ENCODE data around the gene SOX15.

SOX15 gene

DNA sequence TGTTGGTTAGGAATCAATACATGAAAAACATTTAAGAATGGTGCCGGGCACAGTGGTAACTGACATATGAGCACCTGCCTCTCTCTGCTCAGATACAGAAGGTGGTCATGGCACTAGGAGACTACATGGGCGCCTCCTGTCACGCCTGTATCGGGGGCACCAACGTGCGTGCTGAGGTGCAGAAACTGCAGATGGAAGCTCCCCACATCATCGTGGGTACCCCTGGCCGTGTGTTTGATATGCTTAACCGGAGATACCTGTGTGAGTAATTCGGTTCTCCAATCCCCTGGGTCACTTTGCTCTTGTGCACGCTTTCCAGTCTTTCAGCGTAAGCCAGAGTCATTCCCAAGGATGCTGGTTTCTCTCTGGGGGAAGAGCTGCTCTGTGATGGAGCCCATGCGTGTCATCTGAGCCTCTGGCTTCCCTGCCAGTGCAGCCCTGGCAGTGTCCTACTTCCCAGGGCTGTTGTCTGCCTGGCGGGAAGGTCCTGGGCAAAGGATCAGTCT lies 13.4 kb downstream of the SOX15 start:
- Histone ChIP-seq H3K36me3 (ENCODE audit: insufficient read depth, low read length) (peaks cover 65% of the 10 kb centered on the region), H3K9ac (ENCODE audit: insufficient read length) (no peak overlapping the region), H3K9me3 (ENCODE audit: low read depth, low read length) (no peaks in the 10 kb centered on the region), H3K27ac (peak overlapping the region; percentile 64; the same call in 1 of the 2 replicates), H3K4me3 (no peak overlapping the region)
- no peak; the same call in 1 of the 2 replicates for TF ChIP-seq POLR2AphosphoS5 (IDR thresholded peaks at IDR 0.05; ENCODE audit: borderline replicate concordance, low read depth, low read length)
- no peak for TF ChIP-seq EZH2 (IDR thresholded peaks at IDR 0.05)
- no peak for TF ChIP-seq FOXP2 (optimal IDR thresholded peaks at IDR 0.05; ENCODE audit: control extremely low read depth, extremely low read length, insufficient read depth)
- DNase-seq (ENCODE audit: low read depth, low spot score), result no peak

DNA sequence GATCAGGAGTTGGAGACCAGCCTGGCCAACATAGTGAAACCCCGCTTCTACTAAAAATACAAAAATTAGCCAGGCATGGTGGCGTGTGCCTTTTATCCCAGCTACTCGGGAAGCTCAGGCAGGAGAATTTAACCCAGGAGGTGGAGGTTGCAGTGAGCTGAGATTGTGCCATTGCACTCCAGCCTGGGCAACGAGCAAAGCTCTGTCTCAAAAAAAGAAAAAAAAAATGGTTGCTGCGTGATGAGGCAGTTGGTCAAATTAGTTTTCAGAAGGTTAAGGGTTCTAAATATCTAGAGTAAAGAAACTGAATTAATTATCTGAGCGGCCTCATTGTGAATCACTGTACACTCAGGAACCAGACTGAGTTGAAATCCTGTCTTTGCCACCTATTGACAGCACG lies 13.9 kb downstream of the SOX15 start:
- Histone ChIP-seq H3K4me3 (peak overlapping the region; percentile 99; the same call in 1 of the 2 replicates), H3K27ac (peak overlapping the region; percentile 98), H3K9ac (ENCODE audit: insufficient read length) (no peak overlapping the region), H3K36me3 (ENCODE audit: insufficient read depth, low read length) (peaks cover 70% of the 10 kb centered on the region), H3K9me3 (ENCODE audit: low read depth, low read length) (no peaks in the 10 kb centered on the region)
- TF ChIP-seq EZH2 (IDR thresholded peaks at IDR 0.05) (no peak), FOXP2 (optimal IDR thresholded peaks at IDR 0.05; ENCODE audit: control extremely low read depth, extremely low read length, insufficient read depth) (no peak), POLR2AphosphoS5 (IDR thresholded peaks at IDR 0.05; ENCODE audit: borderline replicate concordance, low read depth, low read length) (no peak)
- no peak for DNase-seq (ENCODE audit: low read depth, low spot score)

DNA sequence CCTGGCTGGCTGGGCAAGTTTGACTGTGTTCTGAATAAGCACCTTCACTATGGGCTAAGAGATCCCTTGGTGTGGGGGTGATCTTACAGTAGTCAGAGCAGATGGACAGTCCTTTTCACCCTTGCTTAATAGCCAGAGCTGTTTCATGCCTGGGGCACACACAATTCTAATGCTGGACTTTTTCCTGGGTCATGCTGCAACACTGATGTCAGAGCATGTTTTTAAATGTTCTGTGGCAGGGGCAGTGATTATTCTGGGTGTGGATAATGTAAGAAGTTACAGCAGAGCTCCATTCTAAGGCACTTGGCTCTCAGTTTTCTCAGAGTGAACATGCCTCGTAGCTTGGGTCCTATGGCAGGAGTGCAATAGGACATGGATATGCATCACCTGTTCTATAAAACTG lies 14.4 kb downstream of the SOX15 start:
- H3K27ac ChIP-seq, result peak overlapping the region; percentile 98

DNA sequence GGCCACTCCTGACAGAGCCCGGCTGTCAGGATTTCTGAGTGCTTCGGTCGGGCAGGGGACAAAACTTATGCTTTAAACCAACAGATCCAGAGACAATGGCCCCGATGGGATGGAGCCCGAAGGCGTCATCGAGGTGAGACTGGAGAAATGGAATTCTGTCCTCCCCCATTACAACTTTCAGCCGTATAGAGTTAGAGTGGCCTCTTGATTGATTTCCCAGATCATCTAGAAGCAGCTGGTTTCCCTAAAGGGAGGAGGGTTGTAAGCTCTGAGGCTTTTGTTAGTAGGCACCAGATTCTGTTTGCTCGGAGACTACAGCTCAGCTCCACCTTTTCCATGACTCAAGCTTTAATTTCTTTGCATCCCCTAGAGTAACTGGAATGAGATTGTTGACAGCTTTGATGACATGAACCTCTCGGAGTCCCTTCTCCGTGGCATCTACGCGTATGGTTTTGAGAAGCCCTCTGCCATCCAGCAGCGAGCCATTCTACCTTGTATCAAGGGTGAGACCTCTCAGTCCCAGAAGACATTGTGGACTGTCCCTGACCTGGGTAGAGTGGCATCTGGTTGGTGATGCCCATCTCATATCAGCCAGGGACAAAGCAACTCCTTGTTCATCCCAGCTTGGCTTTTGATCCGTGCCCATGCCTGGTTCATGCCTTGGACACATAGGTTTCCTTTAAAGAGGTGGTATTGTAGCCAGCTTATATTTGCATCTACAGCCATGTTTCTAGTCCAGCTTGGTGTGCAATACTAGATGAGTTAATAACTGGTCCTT lies 15.5 kb downstream of the SOX15 start:
- H3K36me3 ChIP-seq (ENCODE audit: insufficient read depth, low read length), result peaks cover 86% of the 10 kb centered on the region

More for the DNA sequence above, 14.4 kb downstream of the SOX15 start:
- DNase-seq (ENCODE audit: low read depth, low spot score), result no peak
- Histone ChIP-seq H3K36me3 (ENCODE audit: insufficient read depth, low read length) (peaks cover 74% of the 10 kb centered on the region), H3K9me3 (ENCODE audit: low read depth, low read length) (no peaks in the 10 kb centered on the region), H3K4me3 (peak overlapping the region; percentile 99), H3K9ac (ENCODE audit: insufficient read length) (peak overlapping the region; percentile 100)
- TF ChIP-seq EZH2 (IDR thresholded peaks at IDR 0.05), result no peak
- no peak for TF ChIP-seq FOXP2 (optimal IDR thresholded peaks at IDR 0.05; ENCODE audit: control extremely low read depth, extremely low read length, insufficient read depth)
- TF ChIP-seq POLR2AphosphoS5 (IDR thresholded peaks at IDR 0.05; ENCODE audit: borderline replicate concordance, low read depth, low read length), result no peak; the same call in 1 of the 2 replicates

DNA sequence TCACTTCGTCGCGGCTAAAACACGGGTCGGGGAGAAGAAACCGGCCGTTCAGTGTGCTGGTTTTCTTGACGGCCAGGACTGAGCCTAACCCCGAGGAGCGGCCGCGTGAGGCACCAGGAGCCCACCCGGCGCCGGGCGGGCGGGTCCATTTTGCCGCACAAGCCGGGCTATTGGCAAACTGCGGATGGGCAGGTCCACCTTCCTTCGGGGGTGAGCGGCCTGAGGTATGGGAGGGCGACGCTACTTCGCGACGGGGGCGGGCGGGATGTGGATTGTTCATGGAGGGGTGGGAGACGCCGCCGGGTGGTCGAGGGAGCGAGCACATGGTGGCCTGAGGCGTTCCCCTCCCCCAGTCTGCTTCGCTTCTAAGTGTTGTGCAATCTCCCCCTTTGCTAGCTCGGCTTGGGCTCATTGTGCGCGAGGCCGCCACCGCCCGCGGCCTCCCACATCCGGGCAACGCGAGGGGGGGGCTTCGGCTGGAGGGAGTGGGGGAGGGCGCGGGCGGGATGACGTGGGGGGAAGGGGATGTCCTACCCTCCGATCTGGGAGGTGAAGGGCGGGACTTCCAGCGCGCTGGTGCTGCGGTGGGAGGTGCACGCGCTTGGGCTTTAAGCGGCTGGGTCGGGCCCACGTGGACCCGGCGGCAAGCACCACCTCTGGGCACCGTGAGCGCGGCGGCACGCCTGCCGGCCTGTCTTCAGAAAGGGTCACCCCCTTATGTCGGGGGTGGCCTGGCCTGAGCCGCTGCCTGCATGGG lies 16.4 kb downstream of the SOX15 start:
- TF ChIP-seq FOXP2 (optimal IDR thresholded peaks at IDR 0.05; ENCODE audit: control extremely low read depth, extremely low read length, insufficient read depth), result no peak
- TF ChIP-seq POLR2AphosphoS5 (IDR thresholded peaks at IDR 0.05; ENCODE audit: borderline replicate concordance, low read depth, low read length), result peak; percentile 18; the same call in 1 of the 2 replicates
- TF ChIP-seq EZH2 (IDR thresholded peaks at IDR 0.05), result no peak
- H3K36me3 ChIP-seq (ENCODE audit: insufficient read depth, low read length), result peaks cover 81% of the 10 kb centered on the region
- peak overlapping the region; percentile 98 for H3K27ac ChIP-seq
- peak overlapping the region; percentile 99 for H3K4me3 ChIP-seq
- peak overlapping the region; percentile 100 for H3K9ac ChIP-seq (ENCODE audit: insufficient read length)
- H3K9me3 ChIP-seq (ENCODE audit: low read depth, low read length), result no peaks in the 10 kb centered on the region
- DNase-seq (ENCODE audit: low read depth, low spot score), result no peak

More for the DNA sequence above, 15.5 kb downstream of the SOX15 start:
- Histone ChIP-seq H3K27ac (peak overlapping the region; percentile 98), H3K9me3 (ENCODE audit: low read depth, low read length) (no peaks in the 10 kb centered on the region), H3K4me3 (peak overlapping the region; percentile 99), H3K9ac (ENCODE audit: insufficient read length) (peak overlapping the region; percentile 100)
- TF ChIP-seq POLR2AphosphoS5 (IDR thresholded peaks at IDR 0.05; ENCODE audit: borderline replicate concordance, low read depth, low read length) (no peak), EZH2 (IDR thresholded peaks at IDR 0.05) (no peak), FOXP2 (optimal IDR thresholded peaks at IDR 0.05; ENCODE audit: control extremely low read depth, extremely low read length, insufficient read depth) (no peak)
- DNase-seq (ENCODE audit: low read depth, low spot score), result no peak

DNA sequence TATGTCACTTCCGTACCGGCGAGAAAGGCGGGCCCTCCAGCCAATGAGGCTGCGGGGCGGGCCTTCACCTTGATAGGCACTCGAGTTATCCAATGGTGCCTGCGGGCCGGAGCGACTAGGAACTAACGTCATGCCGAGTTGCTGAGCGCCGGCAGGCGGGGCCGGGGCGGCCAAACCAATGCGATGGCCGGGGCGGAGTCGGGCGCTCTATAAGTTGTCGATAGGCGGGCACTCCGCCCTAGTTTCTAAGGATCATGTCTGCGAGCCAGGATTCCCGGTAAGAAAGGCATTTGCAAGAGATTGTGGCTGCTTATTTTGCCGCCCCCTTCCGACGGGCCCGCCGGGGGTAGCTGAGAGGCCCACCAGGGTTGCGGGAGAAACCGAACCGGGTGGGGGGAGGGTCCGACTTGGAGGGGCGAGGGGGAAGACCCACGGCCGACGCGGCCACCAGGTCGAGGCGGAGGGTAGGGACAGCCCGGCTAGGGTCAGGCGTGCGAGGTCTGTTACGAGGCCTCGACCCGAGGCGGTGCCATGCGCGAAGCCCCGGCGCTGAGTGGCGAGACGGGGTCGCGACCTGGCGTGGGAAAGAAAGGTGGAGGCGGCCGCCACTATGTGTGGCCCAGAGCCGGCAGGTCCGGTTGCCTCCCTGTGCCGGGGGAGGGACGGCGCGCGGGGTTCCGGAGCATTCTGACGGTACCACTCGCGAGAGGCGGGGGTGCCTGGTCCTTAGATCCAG lies 17.1 kb downstream of the SOX15 start:
- TF ChIP-seq FOXP2 (optimal IDR thresholded peaks at IDR 0.05; ENCODE audit: control extremely low read depth, extremely low read length, insufficient read depth) (no peak), POLR2AphosphoS5 (IDR thresholded peaks at IDR 0.05; ENCODE audit: borderline replicate concordance, low read depth, low read length) (peak; percentile 99)
- H3K27ac ChIP-seq, result peak overlapping the region; percentile 98
- H3K36me3 ChIP-seq (ENCODE audit: insufficient read depth, low read length), result peaks cover 76% of the 10 kb centered on the region
- H3K9ac ChIP-seq (ENCODE audit: insufficient read length), result peak overlapping the region; percentile 100
- no peaks in the 10 kb centered on the region for H3K9me3 ChIP-seq (ENCODE audit: low read depth, low read length)
- DNase-seq (ENCODE audit: low read depth, low spot score), result peak; percentile 77
- peak overlapping the region; percentile 99 for H3K4me3 ChIP-seq

DNA sequence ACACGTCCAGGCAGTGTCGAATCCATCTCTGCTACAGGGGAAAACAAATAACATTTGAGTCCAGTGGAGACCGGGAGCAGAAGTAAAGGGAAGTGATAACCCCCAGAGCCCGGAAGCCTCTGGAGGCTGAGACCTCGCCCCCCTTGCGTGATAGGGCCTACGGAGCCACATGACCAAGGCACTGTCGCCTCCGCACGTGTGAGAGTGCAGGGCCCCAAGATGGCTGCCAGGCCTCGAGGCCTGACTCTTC lies 17.6 kb downstream of the SOX15 start:
- no peak for DNase-seq (ENCODE audit: low read depth, low spot score)
- TF ChIP-seq POLR2AphosphoS5 (IDR thresholded peaks at IDR 0.05; ENCODE audit: borderline replicate concordance, low read depth, low read length), result no peak
- no peak for TF ChIP-seq EZH2 (IDR thresholded peaks at IDR 0.05)
- no peak for TF ChIP-seq FOXP2 (optimal IDR thresholded peaks at IDR 0.05; ENCODE audit: control extremely low read depth, extremely low read length, insufficient read depth)
- peak overlapping the region; percentile 93 for H3K4me3 ChIP-seq
- H3K36me3 ChIP-seq (ENCODE audit: insufficient read depth, low read length), result peaks cover 75% of the 10 kb centered on the region
- no peaks in the 10 kb centered on the region for H3K9me3 ChIP-seq (ENCODE audit: low read depth, low read length)
- peak overlapping the region; percentile 91 for H3K27ac ChIP-seq
- peak overlapping the region; percentile 92 for H3K9ac ChIP-seq (ENCODE audit: insufficient read length)

DNA sequence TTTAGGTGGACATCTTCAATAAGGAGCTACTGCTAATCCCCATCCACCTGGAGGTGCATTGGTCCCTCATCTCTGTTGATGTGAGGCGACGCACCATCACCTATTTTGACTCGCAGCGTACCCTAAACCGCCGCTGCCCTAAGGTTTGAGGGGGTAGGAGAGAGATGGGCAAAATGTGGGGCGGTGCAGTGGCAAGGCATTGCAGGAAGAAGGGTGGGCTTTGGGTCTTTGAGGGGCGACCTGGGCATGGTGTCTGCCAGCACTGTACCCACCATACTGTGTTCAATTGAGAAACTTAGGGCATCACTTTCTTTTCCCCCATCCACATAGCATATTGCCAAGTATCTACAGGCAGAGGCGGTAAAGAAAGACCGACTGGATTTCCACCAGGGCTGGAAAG lies 19.5 kb downstream of the SOX15 start:
- Histone ChIP-seq H3K9ac (ENCODE audit: insufficient read length) (no peak overlapping the region), H3K27ac (no peak overlapping the region), H3K36me3 (ENCODE audit: insufficient read depth, low read length) (peaks cover 74% of the 10 kb centered on the region), H3K4me3 (no peak overlapping the region), H3K9me3 (ENCODE audit: low read depth, low read length) (no peaks in the 10 kb centered on the region)
- TF ChIP-seq FOXP2 (optimal IDR thresholded peaks at IDR 0.05; ENCODE audit: control extremely low read depth, extremely low read length, insufficient read depth), result no peak
- TF ChIP-seq EZH2 (IDR thresholded peaks at IDR 0.05), result no peak
- no peak for TF ChIP-seq POLR2AphosphoS5 (IDR thresholded peaks at IDR 0.05; ENCODE audit: borderline replicate concordance, low read depth, low read length)
- DNase-seq (ENCODE audit: low read depth, low spot score), result no peak

Measured in SK-N-MC (cell line).